ENCODE measurements around the gene NRG2.

GRCh38 chr5:140042393-140042642, 781 bp downstream of the NRG2 start:
- TF ChIP-seq CTCF (IDR thresholded peaks at IDR 0.05): no peak
- TF ChIP-seq SMC3 (IDR thresholded peaks at IDR 0.05; ENCODE audit: low read depth, low read length): no peak
- no peak for TF ChIP-seq RFX5 (IDR thresholded peaks at IDR 0.05; ENCODE audit: low read length)
- TF ChIP-seq EZH2phosphoT487 (IDR thresholded peaks at IDR 0.05; ENCODE audit: borderline replicate concordance, low read depth): no peak
- no peak for TF ChIP-seq PBX3 (IDR thresholded peaks at IDR 0.05)
- TF ChIP-seq TCF12 (IDR thresholded peaks at IDR 0.05): no peak
- TF ChIP-seq REST (IDR thresholded peaks at IDR 0.05; ENCODE audit: low read depth, low read length): no peak
